ENCODE measurements around the gene ZFP82. TPM values are rescaled to one million over a fixed set of nuclear protein-coding genes. Genes with fewer than 3 reads are reported as not detected.

Gene ZFP82
- 1 to 10 TPM in 2 of 4 donors, under 1 TPM in 2; 0.30 to 2.1 (median 0.95) TPM for total RNA-seq

- peak; percentile 7 for DNase-seq
- H3K36me3 ChIP-seq: no peaks in the 10 kb centered on the region
- intact Hi-C loops (cut with DNase I): no loop called here
- peak within 1 kb of the TSS; percentile 63 to 78 (median 74) for H3K4me3 ChIP-seq
- H3K27ac ChIP-seq: peak within 1 kb of the TSS; percentile 77 to 93 (median 88)
- H3K4me1 ChIP-seq: peaks cover 7 to 34% (median 10%) of the 10 kb centered on the region in 3 donors
- TF ChIP-seq CTCF (IDR thresholded peaks at IDR 0.05) (no peak), POLR2A (IDR thresholded peaks at IDR 0.05) (peak in 2 of 4 donors; percentile 32 to 50)
- H3K27me3 ChIP-seq: peaks cover 0 to 18% (median 0%) of the 10 kb centered on the region in 4 donors
- 0% methylated on average over 19 to 22 of the region's 70 CpGs for WGBS, 2 donors
- peaks cover 0 to 22% (median 0%) of the 10 kb centered on the region in 3 donors for H3K9me3 ChIP-seq
Observed at GRCh38 chr19:36418287-36419001, at the start of gene ZFP82. Gene ZFP82 (minus strand): TSS chr19:36418644. CDS start chr19:36409789, 8,855 bp downstream.

- no peak for DNase-seq
- TF ChIP-seq CTCF (IDR thresholded peaks at IDR 0.05): no peak
- no peak for TF ChIP-seq POLR2A (IDR thresholded peaks at IDR 0.05)
- peaks cover 0 to 69% (median 16%) of the 10 kb centered on the region in 3 donors for H3K9me3 ChIP-seq
- H3K27me3 ChIP-seq: no peaks in the 10 kb centered on the region
- no peaks in the 10 kb centered on the region for H3K4me1 ChIP-seq
- no peak overlapping the region for H3K27ac ChIP-seq
- H3K4me3 ChIP-seq: no peak overlapping the region
- intact Hi-C loops (cut with DNase I): no loop called here
- WGBS, 2 donors: 91 to 93% methylated on average over 1 of the region's 1 CpG
- H3K36me3 ChIP-seq: peaks cover 0 to 74% (median 8%) of the 10 kb centered on the region in 3 donors
Observed at GRCh38 chr19:36460046-36460445, 41.6 kb upstream of the ZFP82 start.

- intact Hi-C loops (cut with DNase I): no loop called here
- peaks cover 0 to 83% (median 27%) of the 10 kb centered on the region in 3 donors for H3K9me3 ChIP-seq
- H3K4me1 ChIP-seq: no peaks in the 10 kb centered on the region
- 93 to 98% methylated on average over 2 of the region's 2 CpGs for WGBS, 2 donors
- no peak overlapping the region for H3K4me3 ChIP-seq
- no peak overlapping the region for H3K27ac ChIP-seq
- no peaks in the 10 kb centered on the region for H3K27me3 ChIP-seq
- TF ChIP-seq POLR2A (IDR thresholded peaks at IDR 0.05) (no peak), CTCF (IDR thresholded peaks at IDR 0.05) (no peak)
- peaks cover 0 to 83% (median 8%) of the 10 kb centered on the region in 3 donors for H3K36me3 ChIP-seq
- no peak for DNase-seq
Observed at GRCh38 chr19:36456831-36457230, 38.4 kb upstream of the ZFP82 start.

GRCh38 chr19:36449059-36449670, 30.7 kb upstream of the ZFP82 start:
- H3K4me3 ChIP-seq: no peak overlapping the region
- DNase-seq: no peak
- WGBS, 2 donors: 91 to 97% methylated on average over 5 of the region's 5 CpGs
- TF ChIP-seq CTCF (IDR thresholded peaks at IDR 0.05): no peak
- no peak for TF ChIP-seq POLR2A (IDR thresholded peaks at IDR 0.05)
- H3K27ac ChIP-seq: no peak overlapping the region
- H3K4me1 ChIP-seq: no peaks in the 10 kb centered on the region
- peaks cover 11 to 100% (median 76%) of the 10 kb centered on the region in 3 donors for H3K9me3 ChIP-seq
- peaks cover 7 to 88% (median 8%) of the 10 kb centered on the region in 3 donors for H3K36me3 ChIP-seq
- no peaks in the 10 kb centered on the region for H3K27me3 ChIP-seq
- intact Hi-C loops (cut with DNase I): no loop called here

- no peak for DNase-seq
- Histone ChIP-seq H3K27me3 (no peaks in the 10 kb centered on the region), H3K27ac (no peak overlapping the region), H3K36me3 (peaks cover 0 to 11% (median 0%) of the 10 kb centered on the region in 3 donors), H3K4me1 (no peaks in the 10 kb centered on the region), H3K4me3 (no peak overlapping the region), H3K9me3 (peaks cover 5 to 83% (median 42%) of the 10 kb centered on the region in 3 donors)
- no peak for TF ChIP-seq CTCF (IDR thresholded peaks at IDR 0.05)
- no peak for TF ChIP-seq POLR2A (IDR thresholded peaks at IDR 0.05)
- intact Hi-C loops (cut with DNase I): no loop called here
- WGBS, 2 donors: 56 to 74% methylated on average over 1 of the region's 1 CpG
Observed at GRCh38 chr19:36441339-36441738, 22.9 kb upstream of the ZFP82 start.
